GM12891 (cell line): Measurements from ENCODE around the gene INPP5D.

Source experiments
- PAX5 ChIP-seq: IDR thresholded peaks from 2 replicates; pipeline ENCODE4 v1.6.1; 2011; ENCODE audit warnings: low read length, moderate library complexity, mild to moderate bottlenecking; ENCODE audit not compliant: insufficient read depth, severe bottlenecking
- POLR2A ChIP-seq: IDR thresholded peaks from 2 replicates; pipeline ENCODE4 v1.6.1; 2011; ENCODE audit warnings: low read depth, low read length, control low read depth
- POLR2AphosphoS5 ChIP-seq: IDR thresholded peaks from 2 replicates; pipeline ENCODE4 v1.6.1; 2011; ENCODE audit warnings: low read depth, low read length, control low read depth
- SPI1 ChIP-seq: IDR thresholded peaks from 2 replicates; pipeline ENCODE4 v1.6.1; 2011; ENCODE audit warnings: low read depth, low read length, control low read depth
- TAF1 ChIP-seq: IDR thresholded peaks from 2 replicates; pipeline ENCODE4 v1.6.1; 2011; ENCODE audit warnings: low read depth, low read length, control low read depth

- TF ChIP-seq POLR2AphosphoS5 = no peak
- no peak for TF ChIP-seq POLR2A
- no peak for TF ChIP-seq TAF1
- TF ChIP-seq SPI1 = no peak
- TF ChIP-seq PAX5 = no peak
These were observed 76.9 kb downstream of the INPP5D start for GRCh38 chr2:233137040-233137439.
